ENCODE results near the gene PLXNB1. TPM values are rescaled to one million over a fixed set of nuclear protein-coding genes. Genes with fewer than 3 reads are reported as not detected.
"Not testable (repeated sequence)": the region's sequence is repeated elsewhere in the genome, so short reads cannot be mapped to it uniquely, and the experiment has no call there.

PLXNB1 gene
- total RNA-seq, 1 donor from 2014 or later: 63.7 TPM

DNA sequence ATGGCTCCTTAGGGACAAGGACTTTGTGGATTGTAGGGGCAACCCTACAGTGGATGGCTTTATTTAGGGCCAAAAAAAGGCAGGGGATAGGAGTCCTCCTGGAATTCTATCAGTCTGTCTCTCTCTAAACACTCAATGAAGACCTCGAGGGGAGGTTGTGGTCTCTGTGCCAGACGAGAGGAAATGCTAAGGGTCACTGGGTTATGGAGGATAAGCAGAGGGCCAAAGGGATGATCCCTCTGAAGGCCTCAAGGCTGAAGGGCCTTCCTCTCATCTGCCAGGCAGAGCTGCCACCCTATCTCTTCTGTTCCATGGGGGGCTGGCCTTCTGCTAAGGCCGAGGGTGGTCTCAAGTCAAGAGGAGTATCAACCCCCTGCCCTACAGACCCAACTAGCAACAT, 27.0 kb downstream of the PLXNB1 start:
- no peak overlapping the region for H3K4me3 ChIP-seq (ENCODE audit: low read depth, low read length)
- DNase-seq (ENCODE audit: low read depth) (no peak), FAIRE-seq (no peak)
- TF ChIP-seq, protein P1, sequence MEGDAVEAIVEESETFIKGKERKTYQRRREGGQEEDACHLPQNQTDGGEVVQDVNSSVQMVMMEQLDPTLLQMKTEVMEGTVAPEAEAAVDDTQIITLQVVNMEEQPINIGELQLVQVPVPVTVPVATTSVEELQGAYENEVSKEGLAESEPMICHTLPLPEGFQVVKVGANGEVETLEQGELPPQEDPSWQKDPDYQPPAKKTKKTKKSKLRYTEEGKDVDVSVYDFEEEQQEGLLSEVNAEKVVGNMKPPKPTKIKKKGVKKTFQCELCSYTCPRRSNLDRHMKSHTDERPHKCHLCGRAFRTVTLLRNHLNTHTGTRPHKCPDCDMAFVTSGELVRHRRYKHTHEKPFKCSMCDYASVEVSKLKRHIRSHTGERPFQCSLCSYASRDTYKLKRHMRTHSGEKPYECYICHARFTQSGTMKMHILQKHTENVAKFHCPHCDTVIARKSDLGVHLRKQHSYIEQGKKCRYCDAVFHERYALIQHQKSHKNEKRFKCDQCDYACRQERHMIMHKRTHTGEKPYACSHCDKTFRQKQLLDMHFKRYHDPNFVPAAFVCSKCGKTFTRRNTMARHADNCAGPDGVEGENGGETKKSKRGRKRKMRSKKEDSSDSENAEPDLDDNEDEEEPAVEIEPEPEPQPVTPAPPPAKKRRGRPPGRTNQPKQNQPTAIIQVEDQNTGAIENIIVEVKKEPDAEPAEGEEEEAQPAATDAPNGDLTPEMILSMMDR (IDR thresholded peaks at IDR 0.05; ENCODE audit: insufficient read depth, low read length, severe bottlenecking): no peak
- H3K36me3 ChIP-seq (ENCODE audit: control insufficient read depth, insufficient read depth, low read length): peaks cover 30% of the 10 kb centered on the region
- H3K27me3 ChIP-seq (ENCODE audit: control insufficient read depth, insufficient read depth, low read length): no peaks in the 10 kb centered on the region

DNA sequence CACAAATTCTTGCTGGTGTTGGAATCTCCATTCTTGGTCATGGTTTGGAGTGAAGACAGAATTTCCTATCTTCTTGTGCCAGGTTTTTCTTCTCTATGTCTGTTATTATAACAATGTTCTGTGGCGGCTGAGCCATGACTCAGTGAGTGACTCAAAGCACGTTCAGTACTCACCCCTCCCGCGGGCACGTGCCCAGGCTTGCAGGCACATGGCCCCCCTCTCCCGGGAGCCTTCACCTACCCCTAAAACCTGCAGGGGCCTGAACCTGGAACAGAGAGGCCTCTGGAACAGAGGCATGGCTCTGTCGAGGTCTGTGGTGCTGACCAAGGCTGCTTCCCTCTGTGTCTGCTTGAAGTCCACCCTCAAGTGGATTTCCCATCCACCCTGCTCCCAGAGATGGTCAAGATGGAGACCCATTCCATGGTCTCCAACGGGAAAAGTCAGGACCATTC, 27.6 kb downstream of the PLXNB1 start:
- Histone ChIP-seq H3K36me3 (ENCODE audit: control insufficient read depth, insufficient read depth, low read length) (peaks cover 26% of the 10 kb centered on the region), H3K27me3 (ENCODE audit: control insufficient read depth, insufficient read depth, low read length) (no peaks in the 10 kb centered on the region), H3K4me3 (ENCODE audit: low read depth, low read length) (no peak overlapping the region)
- FAIRE-seq: peak; percentile 88
- peak; percentile 90 for DNase-seq (ENCODE audit: low read depth)
- TF ChIP-seq, protein P1 (IDR thresholded peaks at IDR 0.05; ENCODE audit: insufficient read depth, low read length, severe bottlenecking): no peak

GRCh38 chr3:48401434-48401901, 28.4 kb downstream of the PLXNB1 start:
- peaks cover 19% of the 10 kb centered on the region for H3K36me3 ChIP-seq (ENCODE audit: control insufficient read depth, insufficient read depth, low read length)
- H3K4me3 ChIP-seq (ENCODE audit: low read depth, low read length); FAIRE-seq; H3K27me3 ChIP-seq (ENCODE audit: control insufficient read depth, insufficient read depth, low read length); DNase-seq (ENCODE audit: low read depth): not testable (repeated sequence)

GRCh38 chr3:48400824-48401433, 29.0 kb downstream of the PLXNB1 start:
- TF ChIP-seq, protein P1 (IDR thresholded peaks at IDR 0.05; ENCODE audit: insufficient read depth, low read length, severe bottlenecking): peak; percentile 78
- FAIRE-seq: peak; percentile 96
- Histone ChIP-seq H3K4me3 (ENCODE audit: low read depth, low read length) (no peak overlapping the region), H3K27me3 (ENCODE audit: control insufficient read depth, insufficient read depth, low read length) (no peaks in the 10 kb centered on the region), H3K36me3 (ENCODE audit: control insufficient read depth, insufficient read depth, low read length) (peaks cover 17% of the 10 kb centered on the region)
- DNase-seq (ENCODE audit: low read depth): peak; percentile 65

GRCh38 chr3:48399387-48400172, 30.3 kb downstream of the PLXNB1 start:
- no peak for FAIRE-seq
- Histone ChIP-seq H3K27me3 (ENCODE audit: control insufficient read depth, insufficient read depth, low read length) (no peaks in the 10 kb centered on the region), H3K4me3 (ENCODE audit: low read depth, low read length) (no peak overlapping the region), H3K36me3 (ENCODE audit: control insufficient read depth, insufficient read depth, low read length) (peaks cover 12% of the 10 kb centered on the region)
- TF ChIP-seq, protein P1 (IDR thresholded peaks at IDR 0.05; ENCODE audit: insufficient read depth, low read length, severe bottlenecking): no peak
- peak; percentile 34 for DNase-seq (ENCODE audit: low read depth)

- DNase-seq (ENCODE audit: low read depth): no peak
- Histone ChIP-seq H3K36me3 (ENCODE audit: control insufficient read depth, insufficient read depth, low read length) (peaks cover 7% of the 10 kb centered on the region), H3K27me3 (ENCODE audit: control insufficient read depth, insufficient read depth, low read length) (no peaks in the 10 kb centered on the region), H3K4me3 (ENCODE audit: low read depth, low read length) (no peak overlapping the region)
- FAIRE-seq: no peak
- TF ChIP-seq, protein P1 (IDR thresholded peaks at IDR 0.05; ENCODE audit: insufficient read depth, low read length, severe bottlenecking): no peak
Measured at GRCh38 chr3:48398701-48399386, 31.0 kb downstream of the PLXNB1 start.
